NCI-H2029 (cell line): Measurements from ENCODE around the gene AKAP12.

ENCODE experiments used
- DNase-seq: peaks from one replicate; lab custom pipeline; 2025; lab: John Stamatoyannopoulos, UW

AKAP12 gene

GRCh38 chr6:151240036-151240685 is 394 bp downstream of the AKAP12 start:
- DNase-seq: no peak

- DNase-seq: no peak
Measured at GRCh38 chr6:151240791-151241642, 1.2 kb downstream of the AKAP12 start.

- no peak for DNase-seq
Measured at GRCh38 chr6:151241853-151242252, 2.1 kb downstream of the AKAP12 start.

GRCh38 chr6:151242420-151242861 is 2.7 kb downstream of the AKAP12 start:
- no peak for DNase-seq

- no peak for DNase-seq
Measured at GRCh38 chr6:151243481-151243880, 3.7 kb downstream of the AKAP12 start.

- no peak for DNase-seq
Measured at GRCh38 chr6:151247490-151247889, 7.7 kb downstream of the AKAP12 start.

GRCh38 chr6:151248295-151248694 is 8.5 kb downstream of the AKAP12 start:
- no peak for DNase-seq

- DNase-seq: no peak
Measured at GRCh38 chr6:151252634-151253033, 12.9 kb downstream of the AKAP12 start.

GRCh38 chr6:151254451-151255081 is 14.8 kb downstream of the AKAP12 start:
- DNase-seq: no peak

- DNase-seq: no peak
Measured at GRCh38 chr6:151255811-151256210, 16.0 kb downstream of the AKAP12 start.

- no peak for DNase-seq
Measured at GRCh38 chr6:151257985-151258445, 18.2 kb downstream of the AKAP12 start.

- no peak for DNase-seq
Measured at GRCh38 chr6:151260205-151260604, 20.4 kb downstream of the AKAP12 start.

- no peak for DNase-seq
Measured at GRCh38 chr6:151263035-151263434, 23.3 kb downstream of the AKAP12 start.

GRCh38 chr6:151263967-151264366 is 24.2 kb downstream of the AKAP12 start:
- no peak for DNase-seq

GRCh38 chr6:151265282-151265681 is 25.5 kb downstream of the AKAP12 start:
- no peak for DNase-seq

GRCh38 chr6:151269321-151269995 is 29.7 kb downstream of the AKAP12 start:
- DNase-seq: no peak

- no peak for DNase-seq
Measured at GRCh38 chr6:151275121-151275520, 35.4 kb downstream of the AKAP12 start.

GRCh38 chr6:151275566-151275965 is 35.8 kb downstream of the AKAP12 start:
- DNase-seq: no peak

GRCh38 chr6:151276112-151276740 is 36.5 kb downstream of the AKAP12 start:
- DNase-seq: no peak

- no peak for DNase-seq
Measured at GRCh38 chr6:151279891-151280290, 40.1 kb downstream of the AKAP12 start.

GRCh38 chr6:151280859-151281258 is 41.1 kb downstream of the AKAP12 start:
- DNase-seq: no peak

GRCh38 chr6:151284012-151284411 is 44.2 kb downstream of the AKAP12 start:
- DNase-seq: no peak
